GM19035 (cell line): ENCODE measurements around the gene LBHD1.
"Not testable (repeated sequence)": the region's sequence is repeated elsewhere in the genome, so short reads cannot be mapped to it uniquely, and the experiment has no call there.

ENCODE experiments used
- ATAC-seq: cut with Tn5 transposase; IDR thresholded peaks from one replicate; pipeline ENCODE4 v1.9.1; 2021; ENCODE audit not compliant: unreplicated experiment

Gene LBHD1

GRCh38 chr11:62621567-62622470 lies 50.2 kb downstream of the LBHD1 start, which contains the start of gene B3GAT3:
Gene B3GAT3 (minus strand): TSS chr11:62621986. CDS start chr11:62621947, 39 bp downstream.
- peak; percentile 97 for ATAC-seq

- no peak for ATAC-seq
These were observed 51.0 kb downstream of the LBHD1 start for GRCh38 chr11:62621027-62621566.

- not testable (repeated sequence) for ATAC-seq
These were observed 55.1 kb downstream of the LBHD1 start for GRCh38 chr11:62616957-62617356.

GRCh38 chr11:62615521-62615920 lies 56.5 kb downstream of the LBHD1 start:
- ATAC-seq, result no peak

- ATAC-seq, result no peak
These were observed 57.8 kb downstream of the LBHD1 start for GRCh38 chr11:62614275-62614674.

GRCh38 chr11:62613291-62613778 lies 58.7 kb downstream of the LBHD1 start:
- ATAC-seq, result no peak
